ENCODE results near the gene CADM4. TPM values are rescaled to one million over a fixed set of nuclear protein-coding genes. Genes with fewer than 3 reads are reported as not detected.
A peak's percentile ranks its signal among the peaks of the same experiment; 100 is the strongest.

CADM4 gene
- total RNA-seq, 2 donors from 2014 or later, result 2.3 to 5.8 TPM

- Histone ChIP-seq H3K27me3 (no peaks in the 10 kb centered on the region), H3K36me3 (no peaks in the 10 kb centered on the region), H3K4me3 (peak overlapping the region; percentile 57), H3K9ac (ENCODE audit: low read depth in 2 of 2, low read length in 2 of 2) (peak overlapping the region; percentile 77 to 92), H3K27ac (peak overlapping the region; percentile 96), H3K9me3 (no peaks in the 10 kb centered on the region), H3K4me1 (peaks cover 3% of the 10 kb centered on the region)
- peak; percentile 100 for DNase-seq
- TF ChIP-seq CTCF (IDR thresholded peaks at IDR 0.05), result no peak
- intact Hi-C loops (cut with DNase I), result no loop called here
Measured at GRCh38 chr19:43668406-43669109, 28.9 kb upstream of the CADM4 start.

DNA sequence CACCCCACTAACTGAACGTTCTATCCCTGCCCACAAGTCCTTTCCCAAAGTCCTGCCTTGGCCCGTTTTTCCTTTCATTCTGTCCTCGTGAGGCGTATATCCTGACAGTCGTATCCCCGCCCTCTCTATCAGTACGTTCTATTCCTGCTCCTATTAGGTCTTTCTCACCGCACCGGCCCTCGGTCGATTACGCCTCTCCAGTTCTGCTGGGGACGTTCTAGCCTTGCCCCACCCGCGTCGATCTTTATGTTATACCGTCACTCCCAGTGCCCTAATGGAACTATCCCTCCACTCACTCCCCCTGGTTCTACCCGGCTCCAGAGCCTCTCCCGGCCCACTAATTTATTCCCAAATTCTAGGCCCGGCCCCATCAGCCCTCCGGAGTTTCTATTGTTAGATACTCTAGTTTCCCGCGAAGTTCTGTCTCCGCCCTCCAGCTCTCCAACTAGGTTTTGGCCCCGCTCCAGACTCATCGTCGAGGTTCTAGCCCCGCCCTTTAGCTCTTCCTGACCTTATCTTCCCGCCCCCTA is 28.3 kb upstream of the CADM4 start:
- DNase-seq, result peak; percentile 100
- no peaks in the 10 kb centered on the region for H3K36me3 ChIP-seq
- peak overlapping the region; percentile 26 for H3K4me3 ChIP-seq
- peaks cover 3% of the 10 kb centered on the region for H3K4me1 ChIP-seq
- intact Hi-C loops (cut with DNase I), result no loop called here
- no peaks in the 10 kb centered on the region for H3K9me3 ChIP-seq
- no peak for TF ChIP-seq CTCF (IDR thresholded peaks at IDR 0.05)
- H3K9ac ChIP-seq (ENCODE audit: low read depth in 2 of 2, low read length in 2 of 2), result peak overlapping the region; percentile 40 to 48
- peak overlapping the region; percentile 19 for H3K27ac ChIP-seq
- H3K27me3 ChIP-seq, result no peaks in the 10 kb centered on the region

DNA sequence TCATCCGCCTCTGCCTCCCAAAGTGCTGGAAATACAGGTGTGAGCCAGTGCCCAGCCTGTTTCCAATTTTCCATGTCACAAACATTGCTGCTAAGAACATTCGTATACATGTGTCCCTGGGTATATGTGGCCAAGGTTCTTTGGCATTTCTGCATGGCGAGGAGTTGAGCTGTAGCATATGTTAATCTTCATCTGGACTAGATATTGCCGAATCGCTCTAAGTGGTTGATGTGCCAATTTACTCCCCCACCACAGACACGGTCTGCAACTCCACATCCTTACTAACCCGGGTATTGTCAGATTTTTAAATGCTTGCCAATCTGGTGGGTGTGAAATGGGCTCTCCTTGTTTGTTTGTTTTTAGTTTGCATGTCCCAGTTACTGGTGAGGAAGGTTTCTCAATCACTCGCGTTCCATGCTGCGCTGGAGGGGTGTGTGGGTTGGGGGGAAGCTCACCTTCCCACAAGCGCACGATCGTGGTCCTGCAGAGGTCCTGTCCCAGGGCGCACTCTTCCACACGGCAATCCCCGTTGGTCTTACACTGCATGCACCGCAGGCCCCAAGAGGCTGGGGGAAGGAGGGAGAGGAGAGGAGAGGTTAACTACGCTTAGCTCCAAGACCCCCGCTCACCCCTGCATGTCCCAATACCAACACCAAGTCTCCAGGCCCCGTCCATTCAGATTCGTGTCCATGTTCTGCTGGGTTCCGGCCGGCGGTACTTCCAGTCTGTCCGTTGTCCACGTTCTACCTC is 27.7 kb upstream of the CADM4 start:
- intact Hi-C loops (cut with DNase I), result no loop called here
- no peaks in the 10 kb centered on the region for H3K36me3 ChIP-seq
- no peak overlapping the region for H3K27ac ChIP-seq
- no peaks in the 10 kb centered on the region for H3K9me3 ChIP-seq
- peak; percentile 46 for DNase-seq
- peaks cover 3% of the 10 kb centered on the region for H3K4me1 ChIP-seq
- no peak for TF ChIP-seq CTCF (IDR thresholded peaks at IDR 0.05)
- H3K4me3 ChIP-seq, result peak overlapping the region; percentile 26
- H3K9ac ChIP-seq (ENCODE audit: low read depth in 2 of 2, low read length in 2 of 2), result peak overlapping the region; percentile 40 to 48
- H3K27me3 ChIP-seq, result no peaks in the 10 kb centered on the region

DNA sequence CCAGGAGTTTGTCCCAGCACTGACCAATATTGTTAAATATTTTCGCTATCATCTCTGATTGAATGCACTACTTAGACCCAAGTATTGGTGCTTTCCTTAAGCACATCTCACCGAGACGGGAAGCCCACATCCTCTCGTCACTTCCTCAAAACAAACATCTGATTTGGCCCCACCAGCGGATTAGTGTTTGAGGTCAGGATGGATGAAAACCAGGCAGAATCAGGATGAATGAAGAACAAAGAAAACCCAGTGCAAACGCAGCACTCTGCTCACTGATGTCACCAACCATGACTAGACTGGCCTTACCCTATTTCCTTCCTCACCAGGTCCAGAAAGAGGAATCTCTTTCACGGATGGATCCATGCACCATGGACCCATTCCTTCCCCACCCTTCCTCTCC is 24.4 kb upstream of the CADM4 start:
- Histone ChIP-seq H3K4me3 (no peak overlapping the region), H3K27me3 (no peaks in the 10 kb centered on the region), H3K9ac (ENCODE audit: low read depth in 2 of 2, low read length in 2 of 2) (no peak overlapping the region), H3K36me3 (no peaks in the 10 kb centered on the region), H3K4me1 (peaks cover 3% of the 10 kb centered on the region), H3K9me3 (no peaks in the 10 kb centered on the region), H3K27ac (no peak overlapping the region)
- TF ChIP-seq CTCF (IDR thresholded peaks at IDR 0.05), result no peak
- no peak for DNase-seq
- intact Hi-C loops (cut with DNase I), result no loop called here

DNA sequence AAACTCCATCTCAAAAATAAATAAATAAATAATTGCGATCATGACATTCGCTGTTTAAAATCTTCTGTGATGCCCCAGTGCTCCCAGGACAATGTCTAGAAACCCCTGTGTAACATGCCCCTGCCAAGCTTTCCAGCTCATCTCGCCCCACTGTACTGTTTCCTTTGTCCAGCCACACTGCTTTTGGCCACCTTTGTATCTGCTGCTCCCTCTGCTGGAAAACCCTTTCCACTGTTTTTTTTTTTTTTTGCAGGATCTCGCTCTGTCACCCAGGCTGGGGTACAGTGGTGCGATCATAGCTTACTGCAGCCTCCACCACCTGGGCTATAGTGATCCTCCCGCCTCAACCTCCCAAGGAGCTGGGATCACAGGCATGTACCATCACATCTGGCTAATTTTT is 22.8 kb upstream of the CADM4 start:
- intact Hi-C loops (cut with DNase I), result no loop called here
- no peak for TF ChIP-seq CTCF (IDR thresholded peaks at IDR 0.05)

More for the DNA sequence above, 22.8 kb upstream of the CADM4 start:
- no peak overlapping the region for H3K4me3 ChIP-seq
- DNase-seq, result no peak
- H3K36me3 ChIP-seq, result no peaks in the 10 kb centered on the region
- no peak overlapping the region for H3K27ac ChIP-seq
- no peak overlapping the region for H3K9ac ChIP-seq (ENCODE audit: low read depth in 2 of 2, low read length in 2 of 2)
- H3K27me3 ChIP-seq, result no peaks in the 10 kb centered on the region
- no peaks in the 10 kb centered on the region for H3K9me3 ChIP-seq
- H3K4me1 ChIP-seq, result no peaks in the 10 kb centered on the region
